Naive B cell (primary cell): ENCODE results near the gene NEIL3. TPM values are rescaled to one million over a fixed set of nuclear protein-coding genes. Genes with fewer than 3 reads are reported as not detected.

Source experiments
- ATAC-seq, 2 donors: fragments of 150-1000 bp; cut with Tn5 transposase; 2 replicates each; pipeline ENCODE4 v1.10.0; 2021; ENCODE audit warnings: low read depth in 2 of 2, mild to moderate bottlenecking in 2 of 2, moderate library complexity in 2 of 2
- DNase-seq: peaks from one replicate; pipeline ENCODE4 v3.0.0; 2022
- H3K27ac Mint-ChIP-seq, 6 donors: one replicate each; pipeline ENCODE4 v1.8.0; 2020 to 2022; ENCODE audit warnings: mild to moderate bottlenecking in 6 of 6, mixed read lengths in 6 of 6, moderate library complexity in 5 of 6, inconsistent platforms in 2 of 6
- H3K27me3 Mint-ChIP-seq, 3 donors: one replicate each; pipeline ENCODE4 v1.8.0; 2021 to 2022; ENCODE audit warnings: mixed read lengths in 3 of 3, mild to moderate bottlenecking in 1 of 3
- H3K36me3 Mint-ChIP-seq, 2 donors: one replicate each; pipeline ENCODE4 v1.8.0; 2020 to 2022; ENCODE audit warnings: mixed read lengths in 2 of 2, inconsistent platforms in 1 of 2, mild to moderate bottlenecking in 1 of 2
- H3K4me1 Mint-ChIP-seq, 3 donors: one replicate each; pipeline ENCODE4 v1.8.0; 2020 to 2022; ENCODE audit warnings: mixed read lengths in 3 of 3, inconsistent platforms in 1 of 3, mild to moderate bottlenecking in 1 of 3, moderate library complexity in 1 of 3
- H3K4me3 Mint-ChIP-seq, 8 donors: one replicate each; pipeline ENCODE4 v1.8.0; 2020 to 2022; ENCODE audit warnings: mild to moderate bottlenecking in 8 of 8, mixed read lengths in 8 of 8, moderate library complexity in 8 of 8, inconsistent platforms in 2 of 8
- H3K9me3 Mint-ChIP-seq, 7 donors: one replicate each; pipeline ENCODE4 v1.8.0; 2020 to 2022; ENCODE audit warnings: mixed read lengths in 7 of 7, mild to moderate bottlenecking in 5 of 7, inconsistent platforms in 2 of 7, moderate library complexity in 1 of 7
- polyA plus RNA-seq, 6 donors: library from polyadenylated mRNA; unstranded; fragments of 300-500 nt; fragmentation: Illumina TruSeq; gene quantifications; one replicate each; pipeline ENCODE4 v1.2.3, GENCODE V29; 2021; ENCODE audit warnings: low read depth in 6 of 6

The NEIL3 gene
- polyA plus RNA-seq, 6 donors from 2014 or later, result 0.13 TPM; not detected in 5

DNA sequence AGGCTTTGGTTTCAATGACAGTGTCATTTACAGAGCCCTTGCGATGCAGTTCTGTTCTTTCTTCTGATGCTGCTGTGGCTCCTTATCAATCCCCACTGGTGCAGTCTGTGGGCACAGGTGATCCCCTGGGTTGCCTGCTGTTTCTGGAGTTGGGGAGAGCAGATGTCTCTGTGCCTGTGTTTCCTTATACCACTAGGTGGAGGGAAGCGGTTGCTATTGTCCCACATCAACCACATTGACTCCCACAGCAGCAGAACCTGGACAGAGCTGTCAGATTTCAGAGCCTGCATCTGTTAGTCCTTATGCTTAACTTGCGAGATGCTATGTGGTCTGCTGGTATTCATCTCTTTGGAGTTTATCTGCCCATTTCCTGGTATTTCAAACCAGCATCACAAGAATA, 57.7 kb downstream of the NEIL3 start:
- ATAC-seq (no peak), DNase-seq (no peak)
- Mint-ChIP-seq H3K4me3 (no peak overlapping the region), H3K27me3 (no peaks in the 10 kb centered on the region), H3K27ac (no peak overlapping the region), H3K4me1 (no peaks in the 10 kb centered on the region), H3K36me3 (no peaks in the 10 kb centered on the region), H3K9me3 (peaks cover 0 to 7% (median 3%) of the 10 kb centered on the region in 7 donors)

GRCh38 chr4:177369372-177369771, 59.7 kb downstream of the NEIL3 start:
- Mint-ChIP-seq H3K9me3 (peaks cover 0 to 7% (median 3%) of the 10 kb centered on the region in 7 donors), H3K27ac (no peak overlapping the region), H3K36me3 (no peaks in the 10 kb centered on the region), H3K4me1 (no peaks in the 10 kb centered on the region), H3K27me3 (no peaks in the 10 kb centered on the region), H3K4me3 (no peak overlapping the region)
- DNase-seq (no peak), ATAC-seq (no peak)

- H3K36me3 Mint-ChIP-seq, result no peaks in the 10 kb centered on the region
- no peaks in the 10 kb centered on the region for H3K27me3 Mint-ChIP-seq
- no peak for ATAC-seq
- H3K4me3 Mint-ChIP-seq, result no peak overlapping the region
- H3K27ac Mint-ChIP-seq, result no peak overlapping the region
- peaks cover 0 to 6% (median 3%) of the 10 kb centered on the region in 7 donors for H3K9me3 Mint-ChIP-seq
- no peak for DNase-seq
- H3K4me1 Mint-ChIP-seq, result no peaks in the 10 kb centered on the region
These were observed 61.8 kb downstream of the NEIL3 start for GRCh38 chr4:177371461-177371860.

GRCh38 chr4:177374966-177375365, 65.3 kb downstream of the NEIL3 start:
- Mint-ChIP-seq H3K36me3 (no peaks in the 10 kb centered on the region), H3K4me3 (no peak overlapping the region), H3K27ac (no peak overlapping the region), H3K27me3 (no peaks in the 10 kb centered on the region), H3K9me3 (no peaks in the 10 kb centered on the region), H3K4me1 (no peaks in the 10 kb centered on the region)
- ATAC-seq, result no peak
- DNase-seq, result no peak

- DNase-seq (no peak), ATAC-seq (no peak)
- H3K4me3 Mint-ChIP-seq, result no peak overlapping the region
- no peaks in the 10 kb centered on the region for H3K27me3 Mint-ChIP-seq
- no peak overlapping the region for H3K27ac Mint-ChIP-seq
- H3K9me3 Mint-ChIP-seq, result no peaks in the 10 kb centered on the region
- H3K36me3 Mint-ChIP-seq, result no peaks in the 10 kb centered on the region
- H3K4me1 Mint-ChIP-seq, result no peaks in the 10 kb centered on the region
These were observed 65.7 kb downstream of the NEIL3 start for GRCh38 chr4:177375372-177375771.

DNA sequence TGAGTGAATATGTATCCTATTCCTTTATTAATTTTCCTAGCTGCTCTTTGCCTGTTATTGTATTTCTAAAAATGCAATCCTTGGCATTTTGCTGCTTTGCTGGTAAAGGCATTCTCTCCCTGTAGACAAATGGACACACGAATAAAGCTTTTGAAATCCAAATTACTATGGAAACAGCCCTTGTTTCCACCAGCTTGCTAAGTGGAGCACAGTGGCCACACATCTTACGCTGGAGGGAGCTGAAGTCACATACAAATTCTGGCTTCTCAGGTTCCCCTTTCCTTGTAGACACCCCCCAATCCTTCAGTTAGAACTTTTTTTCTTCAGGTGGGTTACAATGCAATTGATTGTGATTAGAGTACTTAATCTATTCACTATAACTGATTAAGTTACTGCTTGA, 66.3 kb downstream of the NEIL3 start:
- no peak for ATAC-seq
- H3K4me1 Mint-ChIP-seq, result no peaks in the 10 kb centered on the region
- DNase-seq, result no peak
- no peak overlapping the region for H3K4me3 Mint-ChIP-seq
- H3K9me3 Mint-ChIP-seq, result no peaks in the 10 kb centered on the region
- no peak overlapping the region for H3K27ac Mint-ChIP-seq
- H3K27me3 Mint-ChIP-seq, result no peaks in the 10 kb centered on the region
- no peaks in the 10 kb centered on the region for H3K36me3 Mint-ChIP-seq

DNA sequence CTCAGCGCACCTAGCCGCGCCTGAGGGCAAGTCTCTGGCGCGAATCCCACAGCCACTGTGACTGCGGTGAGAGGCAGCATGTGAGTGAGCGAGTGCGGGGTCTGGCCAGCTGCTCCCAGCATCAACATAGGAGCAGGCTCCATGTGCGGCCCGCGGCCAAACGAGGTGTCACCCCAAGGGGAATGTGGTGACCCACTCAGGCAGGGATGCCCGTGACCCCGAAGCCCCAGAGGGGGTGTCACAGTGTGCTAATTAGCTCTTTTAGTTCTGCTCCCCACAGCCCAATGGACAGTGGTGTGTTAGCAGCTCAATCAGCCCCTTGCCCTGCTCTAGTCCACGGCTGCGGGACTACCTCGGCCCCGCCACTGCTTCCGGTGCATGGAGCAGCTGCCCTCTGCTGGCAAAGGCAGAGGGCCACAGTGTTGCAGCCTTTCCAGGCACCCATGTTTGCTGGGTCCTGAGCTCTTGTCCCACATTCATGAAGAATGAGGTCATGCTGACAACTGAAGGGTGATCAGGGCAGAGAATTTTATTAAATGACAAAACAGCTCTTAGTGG, 71.1 kb downstream of the NEIL3 start:
- Mint-ChIP-seq H3K36me3 (no peaks in the 10 kb centered on the region), H3K27ac (no peak overlapping the region), H3K27me3 (peaks cover 9 to 25% (median 9%) of the 10 kb centered on the region in 3 donors), H3K9me3 (no peaks in the 10 kb centered on the region), H3K4me3 (no peak overlapping the region), H3K4me1 (no peaks in the 10 kb centered on the region)
- DNase-seq (no peak), ATAC-seq (no peak)

DNA sequence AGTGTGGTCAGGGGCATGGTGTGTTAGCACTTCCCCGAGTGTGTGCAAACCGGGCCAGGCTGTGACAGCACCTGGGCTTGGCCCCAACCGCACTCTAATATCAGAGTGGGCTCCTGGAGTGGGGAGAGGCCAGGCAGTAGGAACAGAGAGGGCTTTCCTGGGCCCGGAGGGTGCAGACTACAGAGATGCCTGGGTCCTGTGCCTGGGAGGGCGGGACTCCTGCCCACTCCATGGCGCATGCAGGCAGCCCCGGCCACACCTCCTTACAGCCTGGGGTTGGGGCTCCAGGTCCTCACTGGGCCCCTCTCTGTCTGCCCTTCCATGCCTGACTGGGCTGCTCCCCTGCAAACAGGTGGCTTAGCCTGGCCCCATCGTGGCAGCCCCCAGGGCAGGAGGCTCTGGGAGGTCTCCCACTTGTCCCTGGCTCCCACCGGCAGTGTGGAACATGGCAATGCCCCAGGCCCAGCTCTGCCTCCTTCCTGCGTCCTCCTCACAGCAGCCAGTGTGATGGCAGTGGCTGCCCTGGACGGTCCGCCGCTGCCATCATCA, 72.2 kb downstream of the NEIL3 start:
- Mint-ChIP-seq H3K27me3 (peaks cover 9 to 25% (median 9%) of the 10 kb centered on the region in 3 donors), H3K9me3 (no peaks in the 10 kb centered on the region), H3K4me1 (no peaks in the 10 kb centered on the region), H3K36me3 (no peaks in the 10 kb centered on the region), H3K27ac (no peak overlapping the region), H3K4me3 (no peak overlapping the region)
- ATAC-seq, result no peak
- no peak for DNase-seq

- Mint-ChIP-seq H3K9me3 (no peaks in the 10 kb centered on the region), H3K27ac (peak overlapping the region in 1 of 6 donors; percentile 21), H3K4me3 (no peak overlapping the region), H3K27me3 (peaks cover 9 to 25% (median 9%) of the 10 kb centered on the region in 3 donors), H3K4me1 (no peaks in the 10 kb centered on the region), H3K36me3 (no peaks in the 10 kb centered on the region)
- no peak for DNase-seq
- ATAC-seq, result no peak
These were observed 75.3 kb downstream of the NEIL3 start for GRCh38 chr4:177384856-177385397.

DNA sequence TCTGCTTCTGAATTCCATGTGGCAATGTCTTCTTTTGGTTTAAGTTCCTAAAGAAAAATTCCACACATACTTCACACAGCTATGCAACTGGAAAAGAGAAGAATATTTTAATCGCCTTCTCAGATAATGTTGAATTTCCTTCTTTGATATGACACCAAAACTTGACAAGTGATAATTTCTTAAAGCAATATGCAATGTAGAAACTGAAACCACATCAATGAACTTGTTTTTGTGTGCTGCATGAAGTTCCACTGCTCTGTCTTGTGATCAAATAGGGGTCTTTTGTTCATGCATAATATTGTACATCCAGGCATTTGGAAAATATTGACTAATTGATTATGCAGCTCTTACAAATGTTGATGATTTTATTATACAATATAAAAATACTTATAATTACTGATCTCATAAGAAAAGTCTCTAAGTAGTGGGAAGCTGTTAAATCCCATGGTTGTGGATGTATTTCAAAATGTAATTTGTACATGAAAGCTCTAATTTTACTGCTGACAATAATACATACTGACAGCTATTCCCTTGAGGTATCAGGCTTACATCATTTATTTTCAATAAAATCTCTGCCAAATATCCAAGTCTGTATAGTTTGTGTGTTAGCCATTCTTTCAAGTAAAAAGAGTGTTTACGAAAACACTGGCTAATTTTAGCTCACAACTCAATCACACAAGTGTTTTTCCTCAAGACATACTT, 76.1 kb downstream of the NEIL3 start:
- DNase-seq (no peak), ATAC-seq (no peak)
- no peak overlapping the region for H3K27ac Mint-ChIP-seq

DNA sequence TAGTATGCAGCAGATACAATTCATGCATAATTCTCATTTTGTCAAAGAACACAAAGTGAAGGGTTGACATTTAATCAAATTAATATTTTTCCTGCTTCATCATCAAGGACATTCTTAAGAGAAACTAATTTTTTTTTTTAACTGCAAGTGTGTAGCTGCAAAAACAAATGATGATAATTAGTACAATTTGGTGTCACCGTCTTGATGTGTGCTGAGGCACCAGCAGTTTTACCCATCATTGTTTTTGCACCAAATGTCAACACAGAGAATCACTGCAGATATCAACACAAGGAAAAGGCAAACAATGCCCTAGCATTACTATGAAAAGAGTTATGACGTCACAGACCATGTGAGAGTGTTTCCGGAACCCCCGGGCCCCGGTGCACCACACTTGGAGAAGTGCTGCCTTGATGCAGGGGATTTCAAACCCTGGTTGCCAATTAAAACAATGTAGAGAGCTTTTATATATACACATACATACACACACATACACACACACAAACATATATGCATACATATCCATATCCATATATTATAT, 76.7 kb downstream of the NEIL3 start:
- ATAC-seq, result no peak
- Mint-ChIP-seq H3K4me1 (no peaks in the 10 kb centered on the region), H3K27me3 (peaks cover 20 to 39% (median 20%) of the 10 kb centered on the region in 3 donors), H3K4me3 (no peak overlapping the region), H3K27ac (no peak overlapping the region), H3K9me3 (no peaks in the 10 kb centered on the region), H3K36me3 (no peaks in the 10 kb centered on the region)
- DNase-seq, result no peak

More for the DNA sequence above, 76.1 kb downstream of the NEIL3 start:
- no peaks in the 10 kb centered on the region for H3K36me3 Mint-ChIP-seq
- H3K27me3 Mint-ChIP-seq, result peaks cover 14 to 33% (median 14%) of the 10 kb centered on the region in 3 donors
- no peak overlapping the region for H3K4me3 Mint-ChIP-seq
- no peaks in the 10 kb centered on the region for H3K9me3 Mint-ChIP-seq
- H3K4me1 Mint-ChIP-seq, result no peaks in the 10 kb centered on the region

GRCh38 chr4:177391287-177391686, 81.6 kb downstream of the NEIL3 start:
- DNase-seq (no peak), ATAC-seq (no peak)
- Mint-ChIP-seq H3K4me1 (no peaks in the 10 kb centered on the region), H3K36me3 (no peaks in the 10 kb centered on the region), H3K4me3 (no peak overlapping the region), H3K9me3 (no peaks in the 10 kb centered on the region), H3K27me3 (peaks cover 22 to 36% (median 25%) of the 10 kb centered on the region in 3 donors), H3K27ac (no peak overlapping the region)

- no peaks in the 10 kb centered on the region for H3K9me3 Mint-ChIP-seq
- H3K4me1 Mint-ChIP-seq, result no peaks in the 10 kb centered on the region
- no peaks in the 10 kb centered on the region for H3K36me3 Mint-ChIP-seq
- peaks cover 22 to 36% (median 25%) of the 10 kb centered on the region in 3 donors for H3K27me3 Mint-ChIP-seq
- no peak for ATAC-seq
- H3K4me3 Mint-ChIP-seq, result no peak overlapping the region
- no peak overlapping the region for H3K27ac Mint-ChIP-seq
- DNase-seq, result no peak
These were observed 82.3 kb downstream of the NEIL3 start for GRCh38 chr4:177391953-177392352.

DNA sequence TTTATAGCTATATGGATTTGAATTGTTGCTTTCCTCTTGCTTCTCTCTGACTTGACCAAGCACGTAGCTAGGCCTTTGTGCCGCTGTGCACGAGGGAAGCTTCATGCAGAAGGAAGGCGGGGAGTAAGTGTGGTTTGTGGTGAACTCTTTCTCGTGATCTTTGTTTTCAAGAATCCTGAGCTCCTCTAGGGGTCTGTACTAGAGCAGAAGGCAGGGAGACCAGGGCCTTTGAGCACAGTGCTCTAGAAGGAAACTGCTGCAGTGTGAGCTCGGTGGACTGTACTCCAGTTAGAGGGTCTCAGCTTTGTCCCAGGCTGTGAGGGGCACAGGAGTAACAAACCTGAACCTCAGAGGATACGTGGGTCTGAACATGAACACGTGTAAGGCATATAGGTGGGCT, 83.6 kb downstream of the NEIL3 start:
- peaks cover 25 to 47% (median 28%) of the 10 kb centered on the region in 3 donors for H3K27me3 Mint-ChIP-seq
- DNase-seq (no peak), ATAC-seq (no peak)
- no peak overlapping the region for H3K4me3 Mint-ChIP-seq
- H3K27ac Mint-ChIP-seq, result no peak overlapping the region
- no peaks in the 10 kb centered on the region for H3K4me1 Mint-ChIP-seq
- peaks cover 0 to 6% (median 3%) of the 10 kb centered on the region in 7 donors for H3K9me3 Mint-ChIP-seq
- H3K36me3 Mint-ChIP-seq, result no peaks in the 10 kb centered on the region
